GM10266 (cell line): Measurements from ENCODE around the gene ANKFN1.

Experiments
- DNase-seq: peaks from one replicate; pipeline ENCODE4 v3.0.0; 2012; ENCODE audit errors: extremely low spot score
- TF ChIP-seq, protein P1 (sequence below): IDR thresholded peaks from 2 replicates; pipeline ENCODE4 v1.5.1; 2012; ENCODE audit warnings: mild to moderate bottlenecking, low read depth; ENCODE audit not compliant: control insufficient read depth, insufficient read depth; ENCODE audit errors: missing control alignments

ANKFN1 gene

DNA sequence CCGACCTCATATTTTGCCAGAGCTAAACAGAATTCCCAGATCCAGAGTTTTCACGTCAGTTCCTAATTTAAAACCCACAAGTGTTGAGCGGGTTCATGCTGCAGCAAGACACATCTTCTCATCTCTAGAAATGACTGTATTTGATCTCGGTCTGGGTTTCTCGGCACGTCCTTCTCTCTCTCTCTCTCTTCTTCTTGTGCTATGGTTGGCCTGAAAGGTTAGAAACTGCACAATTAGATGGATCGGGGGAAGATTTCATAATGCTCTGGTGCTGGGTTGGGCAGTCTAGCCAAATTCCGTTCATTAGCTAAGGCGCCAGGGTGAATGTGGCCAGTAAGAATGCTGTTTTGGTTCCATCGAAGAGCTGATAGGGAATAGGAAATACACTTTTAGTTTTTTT is 281.3 kb downstream of the ANKFN1 start:
- TF ChIP-seq, protein P1, sequence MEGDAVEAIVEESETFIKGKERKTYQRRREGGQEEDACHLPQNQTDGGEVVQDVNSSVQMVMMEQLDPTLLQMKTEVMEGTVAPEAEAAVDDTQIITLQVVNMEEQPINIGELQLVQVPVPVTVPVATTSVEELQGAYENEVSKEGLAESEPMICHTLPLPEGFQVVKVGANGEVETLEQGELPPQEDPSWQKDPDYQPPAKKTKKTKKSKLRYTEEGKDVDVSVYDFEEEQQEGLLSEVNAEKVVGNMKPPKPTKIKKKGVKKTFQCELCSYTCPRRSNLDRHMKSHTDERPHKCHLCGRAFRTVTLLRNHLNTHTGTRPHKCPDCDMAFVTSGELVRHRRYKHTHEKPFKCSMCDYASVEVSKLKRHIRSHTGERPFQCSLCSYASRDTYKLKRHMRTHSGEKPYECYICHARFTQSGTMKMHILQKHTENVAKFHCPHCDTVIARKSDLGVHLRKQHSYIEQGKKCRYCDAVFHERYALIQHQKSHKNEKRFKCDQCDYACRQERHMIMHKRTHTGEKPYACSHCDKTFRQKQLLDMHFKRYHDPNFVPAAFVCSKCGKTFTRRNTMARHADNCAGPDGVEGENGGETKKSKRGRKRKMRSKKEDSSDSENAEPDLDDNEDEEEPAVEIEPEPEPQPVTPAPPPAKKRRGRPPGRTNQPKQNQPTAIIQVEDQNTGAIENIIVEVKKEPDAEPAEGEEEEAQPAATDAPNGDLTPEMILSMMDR = no peak
- no peak for DNase-seq

DNA sequence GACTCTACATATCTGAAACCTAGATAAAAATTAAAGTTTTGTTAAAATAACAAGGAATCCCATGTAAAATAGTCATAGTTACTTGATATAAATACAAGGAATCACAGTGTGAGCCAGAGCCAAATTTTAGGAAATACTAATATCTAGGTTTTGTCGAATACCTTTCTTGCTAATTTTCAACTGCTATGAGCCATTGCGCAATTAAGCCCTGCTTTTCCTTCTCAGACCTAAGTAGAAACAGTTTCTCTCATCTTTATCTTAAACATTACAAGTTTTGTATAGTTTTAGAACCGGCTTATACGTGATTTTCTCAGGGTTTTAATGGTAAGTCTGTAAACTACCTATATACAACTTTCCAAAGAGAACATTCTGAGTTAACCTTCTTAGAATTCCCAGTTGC is 282.9 kb downstream of the ANKFN1 start:
- DNase-seq = no peak
- TF ChIP-seq, protein P1 = no peak

DNA sequence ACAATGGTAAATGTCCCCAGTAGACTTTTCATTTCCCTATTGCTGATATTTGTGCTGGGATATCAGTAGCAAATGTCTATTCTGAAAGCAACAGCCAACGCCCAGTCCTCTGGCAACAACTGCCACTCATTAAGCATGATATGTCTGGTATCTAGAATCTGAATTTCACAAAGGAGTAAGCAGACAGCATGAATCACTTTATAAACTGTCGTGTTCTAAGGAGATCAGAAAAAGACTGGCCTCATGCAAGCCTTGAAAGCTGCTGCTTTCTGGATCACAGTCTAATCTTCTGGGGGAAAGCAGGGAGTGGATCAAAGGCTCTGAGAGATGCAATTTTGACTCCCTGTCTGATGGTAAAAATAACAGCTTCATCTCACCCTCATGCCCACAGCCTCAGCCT is 287.1 kb downstream of the ANKFN1 start:
- no peak for DNase-seq
- TF ChIP-seq, protein P1 = no peak

DNA sequence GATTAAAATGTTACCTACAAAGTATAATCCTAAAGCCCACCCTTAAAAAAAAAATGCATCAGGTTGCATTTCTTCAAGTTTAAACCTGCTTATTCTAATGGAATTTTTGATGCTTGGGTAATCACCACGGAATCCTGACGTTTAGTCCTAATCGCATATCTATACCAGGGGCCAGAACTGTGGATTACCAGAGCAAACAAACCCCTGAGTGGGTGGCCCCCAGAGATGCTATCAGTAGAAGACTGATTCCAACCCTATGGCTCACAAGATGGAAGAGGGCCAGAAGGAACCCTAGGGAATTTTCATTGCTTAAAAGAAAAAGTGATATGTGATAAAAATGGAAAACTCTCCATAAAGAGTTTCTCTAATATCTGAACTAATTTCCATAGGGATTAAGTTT is 288.0 kb downstream of the ANKFN1 start:
- TF ChIP-seq, protein P1 = no peak
- DNase-seq = no peak

DNA sequence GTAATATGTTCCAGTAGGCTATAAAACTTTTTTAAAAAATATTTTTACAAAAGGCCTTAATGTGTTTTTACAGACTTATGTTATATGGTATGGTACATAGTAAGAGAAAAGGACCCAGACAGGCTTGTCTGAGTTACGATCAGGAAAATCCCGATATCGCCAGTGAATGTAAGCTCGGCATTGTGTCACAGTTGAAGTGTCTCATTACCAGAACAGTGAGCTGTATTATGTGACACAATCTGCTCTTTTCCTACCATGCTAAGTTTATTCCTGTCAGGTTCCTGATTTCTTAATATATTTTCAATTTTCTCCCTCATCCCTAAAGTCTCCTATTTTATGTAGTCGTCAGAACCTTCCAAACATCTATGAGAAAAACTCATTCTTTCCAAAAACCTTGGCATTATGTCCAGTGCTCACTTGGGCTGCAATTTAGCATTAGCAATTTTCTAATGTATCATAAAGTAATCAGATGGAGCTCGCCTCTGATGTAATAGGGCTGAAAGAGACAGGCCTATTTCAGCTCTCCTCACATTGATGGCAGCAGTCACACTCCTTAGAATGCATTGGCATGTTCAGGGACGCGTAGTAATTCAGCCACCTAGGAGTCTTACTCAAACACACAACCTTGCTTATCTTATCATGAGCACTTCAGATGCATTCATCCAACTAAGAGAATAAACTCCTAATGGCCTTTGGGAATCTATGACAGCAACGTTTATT is 292.6 kb downstream of the ANKFN1 start:
- TF ChIP-seq, protein P1 = no peak

DNA sequence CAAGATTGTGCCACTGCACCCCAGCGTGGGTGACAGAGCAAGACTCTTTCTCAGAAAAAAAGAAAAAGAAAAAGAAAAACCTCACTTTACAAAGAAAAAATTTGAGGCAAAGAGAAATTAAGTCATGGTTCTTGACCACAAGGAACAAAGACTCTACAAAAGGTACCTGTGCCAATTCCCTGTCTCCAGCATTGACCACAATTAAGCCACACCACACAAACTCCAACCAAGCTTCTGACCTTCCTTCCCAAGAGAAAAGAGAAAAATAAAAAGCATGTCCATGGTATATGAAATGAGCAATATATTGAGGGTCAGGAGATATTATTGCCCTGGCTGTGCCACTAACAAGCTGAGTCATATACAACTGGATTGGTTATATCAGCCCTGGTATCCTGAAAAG is 293.9 kb downstream of the ANKFN1 start:
- TF ChIP-seq, protein P1 = no peak
- no peak for DNase-seq

More for the DNA sequence above, 292.6 kb downstream of the ANKFN1 start:
- DNase-seq = no peak

DNA sequence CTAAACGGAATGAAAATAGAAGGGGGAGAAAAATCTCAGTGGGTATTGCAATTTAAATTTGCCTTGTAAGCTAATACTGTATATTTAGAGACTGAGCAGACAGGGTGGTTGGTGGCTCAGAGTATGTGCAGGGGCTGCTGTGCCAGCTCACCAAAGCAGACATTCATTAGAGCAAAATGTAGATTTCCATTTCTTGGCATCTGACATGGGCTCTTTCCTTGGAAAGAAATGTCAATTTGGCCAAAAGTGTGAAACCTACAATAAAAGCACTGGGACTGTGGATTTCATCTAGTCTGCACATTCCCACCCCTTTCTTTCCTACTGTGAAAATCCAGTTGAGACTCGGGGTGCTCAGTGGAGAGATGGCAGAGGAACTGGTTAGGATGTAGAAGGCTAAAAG is 295.1 kb downstream of the ANKFN1 start:
- no peak for DNase-seq
- TF ChIP-seq, protein P1 = no peak
